Astrocyte (in vitro differentiated cells and primary cell): Measurements from ENCODE around the gene FGFR4. TPM values are rescaled to one million over a fixed set of nuclear protein-coding genes. Genes with fewer than 3 reads are reported as not detected.
A peak's percentile ranks its signal among the peaks of the same experiment; 100 is the strongest.

Source experiments
- DNase-seq: peaks from one replicate; pipeline ENCODE4 v3.0.0-alpha.2; 2010; ENCODE audit warnings: low read depth
- FAIRE-seq: peaks from 2 replicates; lab custom pipeline; 2011; peaks lifted over from hg19 to GRCh38; lab: Jason Lieb, UNC
- H2AFZ ChIP-seq: 2 replicates; pipeline ENCODE4 v1.6.0; 2012; ENCODE audit warnings: low read depth, low read length, inconsistent platforms
- H3K27ac ChIP-seq: 2 replicates; pipeline ENCODE4 v1.5.1; 2011; ENCODE audit warnings: low read depth, low read length, inconsistent platforms
- H3K27me3 ChIP-seq: 2 replicates; pipeline ENCODE4 v1.6.0; 2011; ENCODE audit warnings: low read length, inconsistent platforms; ENCODE audit not compliant: insufficient read depth
- H3K36me3 ChIP-seq: 2 replicates; pipeline ENCODE4 v1.5.1; 2011; ENCODE audit warnings: low read length, inconsistent platforms; ENCODE audit not compliant: insufficient read depth
- H3K4me1 ChIP-seq: 2 replicates; pipeline ENCODE4 v1.5.1; 2011; ENCODE audit warnings: low read length, inconsistent platforms; ENCODE audit not compliant: insufficient read depth
- H3K4me2 ChIP-seq: 2 replicates; pipeline ENCODE4 v1.6.0; 2012; ENCODE audit warnings: low read length, inconsistent platforms
- H3K4me3 ChIP-seq: 2 replicates; pipeline ENCODE4 v1.5.1; 2011; ENCODE audit warnings: low read depth, mild to moderate bottlenecking, low read length, inconsistent platforms; ENCODE audit not compliant: insufficient read depth
- H3K79me2 ChIP-seq: 2 replicates; pipeline ENCODE4 v1.6.0; 2012; ENCODE audit warnings: mild to moderate bottlenecking, low read length, inconsistent platforms; ENCODE audit not compliant: insufficient read depth
- H3K9ac ChIP-seq: 2 replicates; pipeline ENCODE4 v1.6.0; 2012; ENCODE audit warnings: mild to moderate bottlenecking, low read length, inconsistent platforms
- H3K9me3 ChIP-seq: 2 replicates; pipeline ENCODE4 v1.5.1; 2012; ENCODE audit warnings: low read depth, mild to moderate bottlenecking, low read length, inconsistent platforms; ENCODE audit not compliant: insufficient read depth
- H4K20me1 ChIP-seq: 2 replicates; pipeline ENCODE4 v1.6.0; 2012; ENCODE audit warnings: low read length, inconsistent platforms; ENCODE audit not compliant: insufficient read depth
- H3K27ac Mint-ChIP-seq: one replicate; pipeline ENCODE4 v1.8.0; 2021; ENCODE audit warnings: mild to moderate bottlenecking, mixed read lengths; ENCODE audit not compliant: unreplicated experiment
- H3K27me3 Mint-ChIP-seq: one replicate; pipeline ENCODE4 v1.8.0; 2021; ENCODE audit warnings: low read depth, mixed read lengths; ENCODE audit not compliant: unreplicated experiment
- H3K36me3 Mint-ChIP-seq: one replicate; pipeline ENCODE4 v1.8.0; 2021; ENCODE audit warnings: low read depth, mixed read lengths; ENCODE audit not compliant: unreplicated experiment
- H3K4me1 Mint-ChIP-seq: one replicate; pipeline ENCODE4 v1.8.0; 2021; ENCODE audit warnings: low read depth, mixed read lengths; ENCODE audit not compliant: unreplicated experiment
- H3K4me3 Mint-ChIP-seq: one replicate; pipeline ENCODE4 v1.8.0; 2021; ENCODE audit warnings: mild to moderate bottlenecking, moderate library complexity, mixed read lengths; ENCODE audit not compliant: unreplicated experiment
- H3K9me3 Mint-ChIP-seq: one replicate; pipeline ENCODE4 v1.8.0; 2021; ENCODE audit warnings: mild to moderate bottlenecking, mixed read lengths; ENCODE audit not compliant: unreplicated experiment
- EZH2 ChIP-seq: IDR thresholded peaks from 2 replicates; pipeline ENCODE4 v1.6.1; 2012; ENCODE audit warnings: mild to moderate bottlenecking, low read length, inconsistent platforms; ENCODE audit not compliant: insufficient read depth
- total RNA-seq: library from RNA; stranded (reverse); gene quantifications from 2 replicates; pipeline ENCODE4 v1.2.1, GENCODE V29; 2021
- TF ChIP-seq, protein P1 (sequence below): IDR thresholded peaks from 2 replicates; pipeline ENCODE4 v1.5.1; 2011; ENCODE audit warnings: low read depth, mild to moderate bottlenecking, inconsistent platforms, low read length, moderate library complexity; ENCODE audit not compliant: insufficient read depth

The FGFR4 gene
- total RNA-seq, 1 donor from 2014 or later, result 4.8 TPM

DNA sequence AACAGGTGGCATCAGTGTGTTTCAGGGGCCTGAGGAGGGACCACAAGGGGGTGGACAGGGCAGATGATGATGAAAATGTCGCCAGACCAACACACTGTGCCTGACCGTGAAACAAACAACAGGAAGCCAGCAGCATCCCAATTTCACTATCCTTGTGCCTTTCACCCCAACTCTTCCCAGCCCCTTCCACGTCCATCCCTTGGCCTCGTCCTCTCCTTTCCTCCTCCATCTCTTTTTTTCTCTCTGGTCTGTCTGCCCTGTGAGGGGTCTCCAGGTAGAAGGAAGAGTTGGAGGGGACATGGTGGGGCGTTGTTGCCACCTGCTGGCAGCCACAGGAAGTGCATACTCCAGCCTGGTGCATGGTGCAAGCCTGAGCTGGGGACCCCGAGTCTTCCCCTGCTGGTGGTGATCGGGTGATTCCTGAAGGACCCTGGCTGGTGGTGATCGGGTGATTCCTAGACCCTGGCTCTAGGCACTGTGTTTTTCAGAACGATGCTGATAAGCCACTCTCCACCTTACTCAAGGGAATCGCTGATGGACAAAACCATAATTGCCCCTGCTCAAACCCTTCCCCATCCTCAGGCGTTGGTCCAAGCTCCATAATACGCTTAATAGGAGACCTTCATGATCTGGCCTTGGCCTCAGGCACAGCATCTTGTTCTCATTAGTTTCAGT lies 25.1 kb downstream of the FGFR4 start:
- Mint-ChIP-seq H3K36me3 (peaks cover 1% of the 10 kb centered on the region), H3K4me3 (no peak overlapping the region), H3K4me1 (no peaks in the 10 kb centered on the region), H3K9me3 (no peaks in the 10 kb centered on the region), H3K27ac (no peak overlapping the region), H3K27me3 (peaks cover 29% of the 10 kb centered on the region)
- Histone ChIP-seq H3K4me1 (peaks cover 4% of the 10 kb centered on the region), H3K4me3 (no peak overlapping the region), H3K9ac (no peak overlapping the region), H3K27ac (no peak overlapping the region), H4K20me1 (peaks cover 6% of the 10 kb centered on the region), H3K79me2 (no peaks in the 10 kb centered on the region), H2AFZ (no peak overlapping the region), H3K9me3 (no peaks in the 10 kb centered on the region), H3K4me2 (no peak overlapping the region), H3K27me3 (no peaks in the 10 kb centered on the region), H3K36me3 (no peaks in the 10 kb centered on the region)
- FAIRE-seq, result no peak
- DNase-seq, result no peak
- TF ChIP-seq, protein P1, sequence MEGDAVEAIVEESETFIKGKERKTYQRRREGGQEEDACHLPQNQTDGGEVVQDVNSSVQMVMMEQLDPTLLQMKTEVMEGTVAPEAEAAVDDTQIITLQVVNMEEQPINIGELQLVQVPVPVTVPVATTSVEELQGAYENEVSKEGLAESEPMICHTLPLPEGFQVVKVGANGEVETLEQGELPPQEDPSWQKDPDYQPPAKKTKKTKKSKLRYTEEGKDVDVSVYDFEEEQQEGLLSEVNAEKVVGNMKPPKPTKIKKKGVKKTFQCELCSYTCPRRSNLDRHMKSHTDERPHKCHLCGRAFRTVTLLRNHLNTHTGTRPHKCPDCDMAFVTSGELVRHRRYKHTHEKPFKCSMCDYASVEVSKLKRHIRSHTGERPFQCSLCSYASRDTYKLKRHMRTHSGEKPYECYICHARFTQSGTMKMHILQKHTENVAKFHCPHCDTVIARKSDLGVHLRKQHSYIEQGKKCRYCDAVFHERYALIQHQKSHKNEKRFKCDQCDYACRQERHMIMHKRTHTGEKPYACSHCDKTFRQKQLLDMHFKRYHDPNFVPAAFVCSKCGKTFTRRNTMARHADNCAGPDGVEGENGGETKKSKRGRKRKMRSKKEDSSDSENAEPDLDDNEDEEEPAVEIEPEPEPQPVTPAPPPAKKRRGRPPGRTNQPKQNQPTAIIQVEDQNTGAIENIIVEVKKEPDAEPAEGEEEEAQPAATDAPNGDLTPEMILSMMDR, result peak; percentile 93
- no peak for TF ChIP-seq EZH2

DNA sequence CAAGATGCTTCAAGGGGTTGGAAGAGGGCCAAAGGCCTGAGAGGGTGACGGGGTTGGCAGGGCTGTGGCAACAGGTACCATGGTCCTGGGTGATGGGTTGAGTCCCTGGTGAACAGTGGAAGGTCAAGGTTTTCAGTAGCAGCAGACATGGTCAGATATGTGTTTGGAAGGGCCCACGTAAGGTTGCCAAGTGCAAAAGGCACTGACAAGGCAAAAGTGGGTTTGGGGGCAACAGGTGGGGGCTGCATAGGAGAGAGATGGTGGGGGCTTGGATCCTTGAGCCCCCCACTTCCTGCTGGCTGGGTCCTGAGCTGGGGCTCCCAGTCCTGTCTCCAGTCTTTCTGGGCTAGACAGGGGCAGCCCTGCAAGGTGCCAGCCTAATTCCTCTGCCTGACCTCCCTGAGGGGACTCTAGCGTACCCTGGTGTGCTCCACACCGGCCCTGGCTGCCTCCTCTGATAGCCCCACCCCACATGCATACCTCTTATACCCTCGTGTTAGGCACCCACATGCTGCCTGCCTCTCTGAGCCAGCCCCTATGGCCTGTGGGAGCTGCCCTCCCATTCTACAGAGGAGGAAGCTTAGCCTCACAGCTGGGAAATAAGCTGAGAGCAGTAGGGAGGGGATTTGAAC lies 26.0 kb downstream of the FGFR4 start:
- H3K9ac ChIP-seq, result no peak overlapping the region
- peaks cover 6% of the 10 kb centered on the region for H4K20me1 ChIP-seq
- no peaks in the 10 kb centered on the region for H3K36me3 ChIP-seq
- no peaks in the 10 kb centered on the region for H3K27me3 ChIP-seq
- H3K79me2 ChIP-seq, result no peaks in the 10 kb centered on the region
- Mint-ChIP-seq H3K9me3 (no peaks in the 10 kb centered on the region), H3K36me3 (peaks cover 1% of the 10 kb centered on the region), H3K27me3 (peaks cover 24% of the 10 kb centered on the region), H3K4me1 (no peaks in the 10 kb centered on the region), H3K4me3 (no peak overlapping the region), H3K27ac (no peak overlapping the region)
- TF ChIP-seq, protein P1, result no peak
- no peak for TF ChIP-seq EZH2
- H3K27ac ChIP-seq, result no peak overlapping the region
- no peak overlapping the region for H3K4me3 ChIP-seq
- H3K4me2 ChIP-seq, result no peak overlapping the region
- no peaks in the 10 kb centered on the region for H3K9me3 ChIP-seq
- DNase-seq (no peak), FAIRE-seq (no peak)
- peaks cover 4% of the 10 kb centered on the region for H3K4me1 ChIP-seq
- no peak overlapping the region for H2AFZ ChIP-seq
